GM18526 (cell line): ENCODE measurements around the gene INIP.

Source experiments
- POLR2A ChIP-seq: IDR thresholded peaks from 3 replicates; pipeline ENCODE4 v1.6.1; 2011; ENCODE audit not compliant: insufficient read length; ENCODE audit errors: extremely low read depth

Gene INIP

DNA sequence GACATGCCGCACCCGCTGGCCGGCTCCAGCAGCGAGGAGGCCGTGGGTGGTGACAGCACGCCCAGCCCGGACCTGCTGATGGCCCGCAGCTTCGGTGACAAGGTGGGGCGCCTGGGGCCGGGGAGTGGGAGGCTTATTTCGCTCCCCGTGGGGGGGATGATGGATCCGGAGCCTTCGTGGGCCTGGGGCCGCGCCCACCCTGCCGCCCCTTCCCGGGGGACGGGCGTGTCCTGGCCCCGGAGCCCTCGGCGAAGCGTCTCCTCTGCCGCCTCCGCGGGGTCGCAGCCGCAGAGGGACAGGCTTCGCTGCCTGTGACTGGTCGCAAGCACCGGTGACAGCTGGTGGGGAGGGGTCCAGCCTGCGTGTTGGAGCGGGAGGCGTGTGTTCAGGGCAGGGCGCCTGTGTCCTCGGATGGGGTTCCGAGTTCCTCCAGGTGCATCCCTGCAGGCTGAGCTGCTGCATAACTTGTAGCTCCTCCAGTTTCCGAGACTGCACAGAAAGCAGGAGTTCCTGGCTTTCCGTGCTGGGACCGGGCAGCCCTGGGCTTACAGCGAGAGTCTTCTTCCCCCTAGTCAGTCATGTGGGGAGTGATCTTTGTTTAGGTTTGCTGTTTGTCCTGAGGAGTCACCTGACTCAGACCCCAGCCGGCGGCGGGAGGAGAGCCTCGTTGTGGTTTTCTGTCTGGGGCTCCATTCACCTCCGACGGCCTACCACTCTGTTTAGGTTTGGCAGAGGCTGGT is 33.3 kb upstream of the INIP start:
- TF ChIP-seq POLR2A = no peak

DNA sequence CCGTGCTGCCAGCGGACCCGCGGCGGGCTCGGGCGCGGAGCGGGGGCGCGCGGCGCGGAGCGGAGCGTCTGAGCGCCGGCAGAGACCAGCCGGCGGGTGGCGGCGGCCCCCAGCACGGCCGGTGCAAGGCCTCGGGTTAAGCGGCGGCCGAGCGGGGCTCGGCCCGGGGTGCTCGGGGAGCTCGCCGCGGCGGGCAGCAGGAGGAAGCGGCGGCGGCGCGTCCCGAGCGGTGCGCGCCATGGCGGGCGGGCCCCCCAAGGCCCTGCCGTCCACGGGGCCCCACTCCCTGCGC is 32.8 kb upstream of the INIP start:
- TF ChIP-seq POLR2A = no peak

DNA sequence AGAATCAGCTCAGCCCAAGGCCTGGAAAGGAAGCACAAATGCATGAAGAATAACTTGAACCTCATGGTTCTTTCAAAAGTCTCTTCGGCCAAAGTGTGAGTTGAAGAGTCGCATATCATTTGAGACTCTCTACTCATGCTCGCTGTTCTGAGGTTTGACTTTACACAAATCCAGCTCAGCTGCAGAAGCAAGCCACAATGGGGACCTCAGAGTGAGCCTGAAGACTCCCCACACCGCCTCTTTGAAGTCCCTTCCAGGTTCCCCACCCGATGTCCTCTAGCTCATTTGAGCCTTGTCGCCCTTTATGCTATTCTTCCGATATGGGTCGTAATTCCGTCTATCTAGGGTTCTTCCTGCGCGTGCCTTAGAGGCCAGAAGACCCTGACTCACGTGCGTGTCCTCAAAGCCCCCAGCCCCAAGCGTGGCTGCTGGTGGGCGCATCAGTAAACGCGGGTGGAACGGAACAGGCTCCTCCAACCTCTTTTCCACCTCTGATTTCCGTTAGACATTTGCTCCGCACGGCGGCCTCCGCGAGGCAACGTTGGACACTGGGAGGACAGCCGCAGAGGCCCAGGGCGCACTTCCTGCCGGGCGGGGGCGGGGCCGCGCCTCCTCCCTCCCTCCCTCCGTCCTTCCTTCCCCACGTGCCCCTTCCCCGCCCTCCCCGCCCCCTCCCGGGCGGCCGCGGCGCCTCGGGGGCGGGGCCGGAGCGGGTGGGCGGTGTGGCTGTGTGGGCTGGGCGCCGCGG is 32.3 kb upstream of the INIP start, which contains the start of gene SNX30:
Gene SNX30, plus strand, starts transcription at position 745 of the 748 bp plus-strand sequence. CDS start 242 bp downstream, outside the sequence.
- peak; percentile 52 for TF ChIP-seq POLR2A

DNA sequence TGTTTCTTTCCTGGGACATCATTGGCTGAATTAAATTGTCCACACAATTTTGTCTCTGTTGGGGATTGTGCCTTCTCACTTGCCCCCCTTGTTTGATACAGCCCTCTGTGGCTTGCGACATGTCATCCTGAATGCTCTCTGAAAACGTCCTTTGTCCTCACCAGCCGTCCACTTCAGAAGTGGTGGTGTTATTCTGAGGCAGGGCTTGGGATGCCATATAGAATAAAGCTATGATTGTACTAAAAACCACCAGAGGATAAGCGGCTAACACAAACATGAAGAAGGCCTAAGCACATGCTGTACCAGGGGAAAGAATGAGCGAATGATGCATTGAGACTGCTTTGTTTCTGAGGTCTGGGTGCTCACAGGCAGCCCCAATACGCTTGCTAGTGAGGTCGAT is 29.2 kb upstream of the INIP start:
- TF ChIP-seq POLR2A = no peak

DNA sequence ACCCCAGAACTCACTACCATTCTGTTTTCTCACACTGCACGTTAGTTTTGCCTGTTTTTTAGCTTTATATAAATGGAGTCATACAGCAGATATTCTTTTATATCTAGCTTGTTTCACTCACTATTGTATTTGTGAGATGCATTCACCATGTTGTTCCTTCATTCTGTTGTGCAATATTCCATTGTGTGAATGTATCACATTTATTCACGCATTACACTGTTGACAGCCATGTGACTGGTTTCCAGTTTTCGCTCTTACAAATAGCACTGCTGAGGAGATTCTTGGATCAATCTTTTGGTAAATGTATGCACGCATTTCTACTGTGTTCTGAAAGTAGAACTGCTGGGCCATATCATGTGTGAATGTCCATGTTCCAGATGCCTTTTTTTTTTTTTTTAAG is 26.3 kb upstream of the INIP start:
- no peak for TF ChIP-seq POLR2A

DNA sequence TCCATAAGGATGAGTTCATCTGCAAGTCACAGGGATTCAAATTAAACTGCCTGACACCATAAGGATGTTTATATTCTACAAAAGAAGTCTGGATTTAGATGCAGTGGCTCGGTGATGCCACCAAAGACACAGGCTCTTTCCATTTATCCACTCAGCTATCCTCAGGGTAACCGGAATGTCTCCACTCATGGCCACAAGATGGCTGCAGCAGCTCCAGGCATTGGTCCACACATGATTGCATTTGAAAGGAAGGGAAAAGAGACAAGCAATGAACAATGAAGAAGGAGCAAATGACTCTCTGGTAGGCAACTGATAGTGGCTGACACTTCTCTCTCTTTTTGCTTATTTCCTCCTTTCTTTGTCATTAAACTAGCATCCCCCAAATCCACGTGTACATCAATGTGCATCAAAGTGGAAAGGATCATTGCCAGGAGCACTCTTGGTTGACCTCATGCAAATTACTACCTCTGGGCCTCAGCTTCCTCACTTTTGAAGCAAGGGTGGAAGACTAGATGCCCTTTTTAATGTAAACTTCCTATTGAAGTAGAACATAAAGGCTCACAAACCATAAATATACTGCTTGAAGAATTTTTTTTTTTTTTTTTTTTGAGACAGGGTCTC is 25.4 kb upstream of the INIP start:
- no peak for TF ChIP-seq POLR2A

DNA sequence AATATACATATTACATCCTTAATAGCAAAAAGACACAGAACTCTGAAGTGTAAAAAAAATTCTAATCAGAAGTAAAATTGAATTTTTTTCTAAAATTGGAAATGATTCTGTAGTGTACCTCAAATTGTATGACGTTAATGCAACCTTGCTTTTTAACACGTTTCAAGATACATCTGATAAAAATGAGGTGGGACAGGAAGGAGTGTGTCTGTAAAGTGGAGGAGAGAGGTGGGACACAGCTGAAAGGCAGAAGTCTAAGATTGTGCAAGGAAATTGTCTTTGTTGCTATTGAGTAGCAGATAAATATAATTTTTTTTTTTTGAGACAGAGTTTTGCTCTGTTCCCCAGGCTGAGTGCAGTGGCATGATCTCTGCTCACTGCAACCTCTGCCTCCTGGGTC is 17.0 kb upstream of the INIP start:
- TF ChIP-seq POLR2A = no peak

DNA sequence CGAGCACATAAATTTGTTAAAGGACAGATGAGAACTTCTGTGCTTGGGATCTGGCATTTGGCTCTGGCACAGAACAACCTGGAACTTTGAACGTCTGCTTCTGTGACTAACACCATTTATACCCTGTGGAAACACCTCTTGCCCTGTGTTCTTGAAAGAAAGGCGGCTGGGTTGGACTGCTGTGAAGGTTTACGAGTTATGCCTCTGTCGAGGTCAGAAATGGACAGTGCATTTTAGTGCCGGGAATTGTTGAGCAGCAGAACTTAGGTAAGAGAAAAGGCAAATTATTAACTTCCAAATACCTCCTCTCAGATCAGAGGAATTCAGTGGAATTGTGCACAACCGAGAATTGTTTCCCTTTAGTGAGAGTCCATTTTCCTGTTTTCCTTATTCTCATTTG is 14.1 kb upstream of the INIP start:
- TF ChIP-seq POLR2A = no peak

DNA sequence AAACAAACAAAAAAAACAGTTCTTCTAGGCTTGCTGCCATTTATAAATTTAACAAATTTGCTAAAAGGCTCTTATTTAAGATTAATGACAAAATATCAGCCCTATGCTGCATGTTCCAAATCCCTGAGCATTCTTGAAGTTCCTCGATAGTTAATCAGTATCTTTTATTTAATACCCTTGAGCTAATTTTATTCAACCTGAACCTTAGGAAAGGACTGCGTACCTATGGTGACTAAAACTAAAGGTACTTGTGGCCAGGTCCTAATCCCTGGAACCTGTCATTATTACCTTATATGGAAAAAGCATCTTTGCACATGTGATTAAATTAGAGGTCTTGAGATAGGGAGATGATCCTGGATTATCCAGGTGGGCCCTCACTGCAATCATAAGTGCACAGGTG is 10.5 kb upstream of the INIP start:
- no peak for TF ChIP-seq POLR2A

DNA sequence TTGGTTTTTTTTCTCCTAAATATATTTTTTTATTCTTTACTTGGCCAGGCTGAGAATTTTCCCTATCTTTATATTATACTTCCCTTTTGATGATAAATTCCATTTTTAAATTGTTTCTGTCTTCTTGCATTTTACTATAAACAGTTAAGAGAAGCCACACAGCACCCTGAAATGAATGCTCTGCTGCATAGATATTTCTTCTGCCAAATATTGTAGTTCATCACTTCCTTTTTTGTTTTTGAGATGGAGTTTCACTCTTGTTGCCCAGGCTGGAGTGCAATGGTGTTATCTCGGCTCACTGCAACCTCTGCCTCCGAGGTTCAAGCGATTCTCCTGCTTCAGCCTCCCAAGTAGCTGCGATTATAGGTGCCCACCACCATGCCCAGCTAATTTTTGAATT is 8.5 kb upstream of the INIP start:
- TF ChIP-seq POLR2A = no peak

DNA sequence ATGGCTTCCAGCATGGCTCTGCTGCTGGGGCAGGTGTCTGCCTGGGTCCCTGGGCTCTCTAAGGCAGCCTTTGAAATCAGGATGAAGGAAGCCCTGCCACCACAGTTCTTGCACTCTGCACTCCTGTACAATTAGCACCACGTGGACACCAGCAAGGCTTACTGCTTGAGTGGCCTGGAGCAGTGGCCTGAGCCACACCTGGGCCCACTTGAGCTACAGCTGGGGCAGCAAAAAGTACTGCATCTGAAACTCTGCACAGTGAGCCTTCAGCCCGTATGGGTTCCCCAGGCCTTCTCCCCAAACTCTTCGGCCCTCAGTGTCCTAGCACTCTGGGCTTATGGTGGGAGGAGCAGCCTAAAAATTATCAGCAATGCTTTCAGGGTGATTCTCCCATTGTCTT is 8.0 kb upstream of the INIP start:
- no peak for TF ChIP-seq POLR2A

DNA sequence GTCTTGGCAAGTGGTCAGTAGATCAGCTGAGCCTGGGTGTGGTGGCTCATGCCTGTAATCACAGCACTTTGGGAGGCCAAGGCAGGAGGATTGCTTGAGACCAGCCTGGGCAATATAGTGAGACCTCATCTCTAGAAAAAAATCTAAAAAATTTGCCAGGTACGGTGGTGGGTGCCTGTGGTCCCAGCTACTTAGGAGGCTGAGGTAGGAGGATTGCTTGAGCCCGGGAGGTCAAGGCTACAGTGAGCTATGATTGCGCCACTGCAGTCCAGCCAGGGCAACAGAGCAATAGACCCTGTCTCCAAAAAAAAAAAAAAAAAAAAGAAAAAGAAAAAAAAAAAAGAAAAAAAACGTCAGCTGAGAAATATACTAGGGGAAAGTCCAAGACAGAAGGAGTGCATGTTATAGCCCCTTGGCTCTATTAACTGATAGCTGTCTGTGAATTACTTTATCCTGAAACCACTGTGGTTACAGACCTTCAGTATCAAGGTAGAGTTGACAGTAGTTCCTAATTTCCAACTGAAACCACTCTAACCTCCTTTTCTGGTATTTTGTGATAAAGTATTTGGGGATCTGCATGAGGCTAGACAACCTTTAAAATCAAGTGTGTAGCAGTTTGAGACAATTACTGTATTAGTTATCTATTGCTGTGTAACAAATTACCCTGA is 2.3 kb upstream of the INIP start:
- TF ChIP-seq POLR2A = no peak

DNA sequence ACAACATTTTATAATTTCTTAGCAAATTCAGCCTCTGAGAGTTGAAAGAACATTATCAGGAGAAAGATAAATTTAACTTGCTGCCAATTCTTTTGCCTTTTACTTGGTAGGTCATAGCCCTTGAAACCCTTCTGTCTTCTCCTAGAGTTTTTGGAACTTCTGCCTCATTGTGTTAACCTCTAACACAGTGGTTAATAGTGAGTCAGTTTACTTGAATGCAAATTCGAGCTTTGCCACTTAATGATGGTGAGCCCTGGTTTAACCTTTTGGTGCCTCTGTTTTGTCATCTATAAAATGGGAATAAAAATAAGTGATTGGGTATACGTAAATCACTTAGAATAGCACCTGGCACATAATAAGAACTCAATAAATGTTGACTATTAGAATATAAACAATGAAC is 1.8 kb upstream of the INIP start:
- no peak for TF ChIP-seq POLR2A

DNA sequence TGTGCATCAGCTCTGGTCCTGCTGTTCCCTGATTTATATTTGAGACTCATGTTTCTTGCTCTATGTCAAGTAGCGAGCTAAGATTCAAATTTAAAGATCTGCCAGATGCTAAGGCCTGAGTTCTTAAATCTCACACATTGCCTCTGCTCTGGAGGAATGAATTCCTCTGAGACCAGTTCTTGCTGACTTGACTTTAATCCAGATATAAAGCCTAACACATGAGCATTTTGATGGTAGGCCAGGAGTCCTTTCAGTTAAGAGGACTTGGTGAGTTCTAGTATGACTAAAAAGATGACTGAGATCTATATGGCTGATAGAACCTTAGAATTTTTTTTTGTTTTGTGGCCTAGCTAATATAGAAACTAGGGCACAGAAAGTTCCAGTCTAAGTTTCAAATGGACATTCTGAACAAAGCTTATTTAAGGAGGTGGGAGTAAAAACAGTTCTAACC is 1.3 kb upstream of the INIP start:
- no peak for TF ChIP-seq POLR2A

DNA sequence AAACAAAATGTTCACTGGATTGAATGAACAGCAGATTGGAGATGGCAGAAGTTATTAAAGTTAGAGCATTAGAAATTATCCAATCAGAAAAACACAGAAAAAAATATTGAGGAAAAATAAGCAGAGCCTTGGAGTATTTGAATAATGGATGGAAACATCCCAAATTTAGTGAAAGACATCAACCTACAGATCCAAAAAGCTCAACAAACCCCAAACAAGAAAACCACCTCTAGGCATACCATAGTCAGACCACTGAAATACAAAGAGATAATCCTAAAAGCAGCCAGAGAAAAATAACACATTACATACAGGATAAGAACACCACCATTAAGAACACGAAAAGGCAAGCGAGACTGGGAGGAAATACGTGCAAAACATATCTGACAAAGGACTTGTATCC is 5.2 kb downstream of the INIP start:
- TF ChIP-seq POLR2A = no peak
